Measurements from ENCODE around the gene OR8H2. TPM values are rescaled to one million over a fixed set of nuclear protein-coding genes. Genes with fewer than 3 reads are reported as not detected.

Gene OR8H2
- total RNA-seq, result not detected in 2 replicates

GRCh38 chr11:56103210-56103737 lies at the start of gene OR8H2:
Gene OR8H2, plus strand, starts transcription at chr11:56103687. Its CDS starts 1,356 bp downstream, at chr11:56105043.

GRCh38 chr11:56093008-56093407 lies 10.5 kb upstream of the OR8H2 start, which contains the start of gene OR8I2:
Gene OR8I2, plus strand, starts transcription at chr11:56093308. Its CDS starts 0 bp downstream, at chr11:56093308.

GRCh38 chr11:56122073-56122472 lies 18.6 kb downstream of the OR8H2 start, which contains the start of gene OR8H3:
Gene OR8H3, plus strand, starts transcription at chr11:56122373. Its CDS starts 0 bp downstream, at chr11:56122373.

GRCh38 chr11:56140151-56140661 lies 36.7 kb downstream of the OR8H2 start, which contains the start of gene OR8J3:
Gene OR8J3, minus strand, starts transcription at chr11:56140201. Its CDS starts 2,483 bp downstream, at chr11:56137718.

Other genes with a start within 250 kb of the OR8H2 start
- gene TRIM51, start 220.4 kb upstream of the OR8H2 start, total RNA-seq, result not detected in 2 replicates
- gene OR5W2, start 189.1 kb upstream of the OR8H2 start, total RNA-seq, result not detected in 2 replicates
- gene OR5I1, start 167.3 kb upstream of the OR8H2 start, total RNA-seq, result not detected in 2 replicates
- not detected in 2 replicates for gene OR10AG1, start 133.7 kb upstream of the OR8H2 start, total RNA-seq
- not detected in 2 replicates for gene OR5F1, start 109.1 kb upstream of the OR8H2 start, total RNA-seq
- gene OR5AS1, start 76.0 kb upstream of the OR8H2 start, total RNA-seq, result not detected in 2 replicates
- not detected in 2 replicates for gene OR8I2, start 10.4 kb upstream of the OR8H2 start, total RNA-seq
- not detected in 2 replicates for gene OR8H3, start 18.7 kb downstream of the OR8H2 start, total RNA-seq
- not detected in 2 replicates for gene OR8J3, start 36.5 kb downstream of the OR8H2 start, total RNA-seq
- gene OR8K5, start 56.6 kb downstream of the OR8H2 start, total RNA-seq, result not detected in 2 replicates
- not detected in 2 replicates for gene OR5J2, start 72.9 kb downstream of the OR8H2 start, total RNA-seq
- not detected in 2 replicates for gene OR5T2, start 130.6 kb downstream of the OR8H2 start, total RNA-seq
- gene OR5T3, start 148.6 kb downstream of the OR8H2 start, total RNA-seq, result not detected in 2 replicates
- gene OR5T1, start 170.5 kb downstream of the OR8H2 start, total RNA-seq, result not detected in 2 replicates
- not detected in 2 replicates for gene OR8H1, start 188.6 kb downstream of the OR8H2 start, total RNA-seq
- gene OR8K3, start 211.5 kb downstream of the OR8H2 start, total RNA-seq, result not detected in 2 replicates
- not detected in 2 replicates for gene OR8K1, start 242.4 kb downstream of the OR8H2 start, total RNA-seq

Measured in cardiac ventricle fibroblast (primary cell).